Transverse colon (tissue), 4 donors: ENCODE data around the gene FAM217B. TPM values are rescaled to one million over a fixed set of nuclear protein-coding genes. Genes with fewer than 3 reads are reported as not detected.
A peak's percentile ranks its signal among the peaks of the same experiment; 100 is the strongest.

Source experiments
- DNase-seq: peaks from one replicate; pipeline ENCODE4 v3.0.0-alpha.2; 2019
- H3K27ac ChIP-seq, 4 donors: fragments of 200-600 bp; sonication (generic); 2 replicates each; pipeline ENCODE4 v1.5.1; 2016 to 2018; ENCODE audit warnings: inconsistent platforms in 4 of 4
- H3K27me3 ChIP-seq: fragments of 200-600 bp; sonication (generic); 2 replicates; pipeline ENCODE4 v1.5.1; 2017; ENCODE audit warnings: inconsistent platforms
- H3K36me3 ChIP-seq, 4 donors: fragments of 200-600 bp; sonication (generic); 2 replicates each; pipeline ENCODE4 v1.5.1; 2017 to 2019; ENCODE audit warnings: inconsistent platforms in 4 of 4
- H3K4me1 ChIP-seq, 4 donors: fragments of 200-600 bp; sonication (generic); 2 replicates each; pipeline ENCODE4 v1.5.1; 2017 to 2020; ENCODE audit warnings: inconsistent platforms in 4 of 4
- H3K4me3 ChIP-seq, 4 donors: fragments of 200-600 bp; sonication (generic); 1 replicate in 1 of 4; 2 replicates in 3 of 4; pipeline versions ENCODE4 v1.5.1 to v1.6.1; 2017 to 2019; ENCODE audit warnings: inconsistent platforms in 4 of 4
- H3K9me3 ChIP-seq, 2 donors: fragments of 200-600 bp; sonication (generic); 2 replicates each; pipeline ENCODE4 v1.5.1; 2017 to 2019; ENCODE audit warnings: inconsistent platforms in 2 of 2
- CTCF ChIP-seq, 5 experiments: fragments of 200-600 bp in 3 of 5; fragments of 450-650 bp in 2 of 5; sonication (generic) in 3 of 5; IDR thresholded peaks; 1 replicate in 2 of 5; 2 replicates in 3 of 5; pipeline ENCODE4 v1.5.1; 2016 to 2017; ENCODE audit warnings: antibody characterized with exemption in 5 of 5, inconsistent platforms in 3 of 5, mild to moderate bottlenecking in 2 of 5, moderate library complexity in 1 of 5
- EP300 ChIP-seq: sonication (generic); formaldehyde crosslinking; IDR thresholded peaks from one replicate; pipeline ENCODE4 v1.6.1; 2017; ENCODE audit warnings: antibody characterized with exemption, low read depth
- POLR2A ChIP-seq: fragments of 450-650 bp; IDR thresholded peaks from one replicate; pipeline ENCODE4 v1.6.1; 2016; ENCODE audit warnings: antibody characterized with exemption, mild to moderate bottlenecking, moderate library complexity
- POLR2AphosphoS5 ChIP-seq, 3 donors: sonication (generic); formaldehyde crosslinking; IDR thresholded peaks; one replicate each; pipeline ENCODE4 v1.6.1; 2016; ENCODE audit warnings: antibody characterized with exemption in 3 of 3
- WGBS, 2 donors: methylation state at CpG; one replicate each; pipeline ENCODE4 v1.1.5; 2018; ENCODE audit warnings: low coverage in 1 of 2; 5-methylcytosine and 5-hydroxymethylcytosine counted together
- in situ Hi-C, 4 donors: fragments of 200-750 bp; cut with MboI; loops; one replicate each; pipeline versions ENCODE4 v1.15.0 to v1.15.1; 2017; ENCODE audit warnings: low sequenced_read_pairs in 3 of 4, low pct_ligation_motif_present in 1 of 4, low pct_unique_long_range_greater_than_20kb in 1 of 4
- intact Hi-C: fragments of 100-400 bp; cut with DNase I; formaldehyde crosslinking; loops from one replicate; pipeline ENCODE4 v1.15.1; 2023; ENCODE audit warnings: low total_unique reads
- total RNA-seq, 4 donors: library from RNA; depleted of rRNA; stranded (reverse); fragments of >200 nt; gene quantifications; one replicate each; pipeline ENCODE4 v1.1.0, GENCODE V29; 2016

FAM217B gene
- total RNA-seq, 4 donors from 2014 or later = 2.2 to 12.2 (median 6.2) TPM

GRCh38 chr20:59932616-59933295 is 7.4 kb upstream of the FAM217B start:
- no peak for TF ChIP-seq CTCF (IDR thresholded peaks at IDR 0.05)
- Histone ChIP-seq H3K27me3 (no peaks in the 10 kb centered on the region), H3K27ac (no peak overlapping the region), H3K36me3 (no peaks in the 10 kb centered on the region), H3K4me1 (peaks cover 2 to 27% (median 8%) of the 10 kb centered on the region in 4 donors), H3K4me3 (peak overlapping the region in 2 of 4 donors; percentile 62 to 77), H3K9me3 (no peaks in the 10 kb centered on the region)
- intact Hi-C loops (no loop called here), in situ Hi-C loops (no loop called here)
- WGBS, 2 donors = 92% methylated on average over 72 of the region's 72 CpGs; no CpG with 5 or more reads in 1 of the 2 donors
- no peak for DNase-seq

- H3K27me3 ChIP-seq = no peaks in the 10 kb centered on the region
- in situ Hi-C loops = no loop called here
- intact Hi-C loops = no loop called here
- DNase-seq = peak; percentile 28
- TF ChIP-seq EP300 (no peak), POLR2A (no peak), POLR2AphosphoS5 (IDR thresholded peaks at IDR 0.05) (no peak), CTCF (IDR thresholded peaks at IDR 0.05) (no peak)
- peaks cover 8 to 34% (median 14%) of the 10 kb centered on the region in 4 donors for H3K4me1 ChIP-seq
- H3K4me3 ChIP-seq = peak within 1 kb of the TSS; percentile 50 to 77 (median 56)
- 74% methylated on average over 36 of the region's 65 CpGs; no CpG with 5 or more reads in 1 of the 2 donors for WGBS, 2 donors
- H3K9me3 ChIP-seq = no peaks in the 10 kb centered on the region
- peak within 1 kb of the TSS; percentile 73 to 78 (median 76) for H3K27ac ChIP-seq
- H3K36me3 ChIP-seq = no peaks in the 10 kb centered on the region
Observed at GRCh38 chr20:59933296-59933848, 6.8 kb upstream of the FAM217B start, which contains the start of gene SYCP2. Gene SYCP2, minus strand, starts transcription at chr20:59933637. Its CDS starts 11,224 bp downstream, at chr20:59922413.

GRCh38 chr20:59933849-59934585 is 6.2 kb upstream of the FAM217B start:
- TF ChIP-seq POLR2AphosphoS5 (IDR thresholded peaks at IDR 0.05) = peak in 1 of 3 donors; percentile 5
- TF ChIP-seq POLR2A = no peak
- no peak for TF ChIP-seq EP300
- peak; percentile 85 to 97 (median 96) for TF ChIP-seq CTCF (IDR thresholded peaks at IDR 0.05)
- in situ Hi-C loops = no loop called here
- WGBS, 2 donors = 19 to 25% methylated on average over 5 to 48 of the region's 59 CpGs
- Histone ChIP-seq H3K4me3 (peak overlapping the region; percentile 50 to 77 (median 56)), H3K9me3 (no peaks in the 10 kb centered on the region), H3K4me1 (peaks cover 15 to 40% (median 20%) of the 10 kb centered on the region in 4 donors), H3K36me3 (no peaks in the 10 kb centered on the region), H3K27me3 (no peaks in the 10 kb centered on the region), H3K27ac (peak overlapping the region; percentile 73 to 78 (median 76))
- DNase-seq = peak; percentile 82
- intact Hi-C loops = no loop called here

- no peak for DNase-seq
Observed at GRCh38 chr20:59935457-59936185, 4.6 kb upstream of the FAM217B start.

More at GRCh38 chr20:59935457-59936185, 4.6 kb upstream of the FAM217B start:
- H3K27me3 ChIP-seq = no peaks in the 10 kb centered on the region
- in situ Hi-C loops (no loop called here), intact Hi-C loops (no loop called here)
- no peak overlapping the region for H3K4me3 ChIP-seq
- no peaks in the 10 kb centered on the region for H3K9me3 ChIP-seq
- WGBS, 2 donors = 91 to 94% methylated on average over 8 of the region's 8 CpGs
- TF ChIP-seq POLR2AphosphoS5 (IDR thresholded peaks at IDR 0.05) (no peak), EP300 (no peak), POLR2A (no peak), CTCF (IDR thresholded peaks at IDR 0.05) (no peak)
- peaks cover 19 to 45% (median 24%) of the 10 kb centered on the region in 4 donors for H3K4me1 ChIP-seq
- H3K27ac ChIP-seq = no peak overlapping the region
- no peaks in the 10 kb centered on the region for H3K36me3 ChIP-seq
